GM12892 (cell line): ENCODE results near the gene UNC5C.

Experiments used
- POLR2A ChIP-seq: IDR thresholded peaks from 2 replicates; pipeline ENCODE4 v1.6.1; 2011; ENCODE audit warnings: low read depth, low read length, control low read depth
- POLR2AphosphoS5 ChIP-seq: IDR thresholded peaks from 2 replicates; pipeline ENCODE4 v1.6.1; 2011; ENCODE audit warnings: low read depth, low read length, control low read depth

- TF ChIP-seq POLR2AphosphoS5: no peak
- no peak for TF ChIP-seq POLR2A
Observed at GRCh38 chr4:95551653-95552052, 2.9 kb upstream of the UNC5C start.
